ENCODE data around the gene XBP1. TPM values are rescaled to one million over a fixed set of nuclear protein-coding genes. Genes with fewer than 3 reads are reported as not detected.

Gene XBP1
- total RNA-seq, 1 donor from 2014 or later, result 141 TPM

DNA sequence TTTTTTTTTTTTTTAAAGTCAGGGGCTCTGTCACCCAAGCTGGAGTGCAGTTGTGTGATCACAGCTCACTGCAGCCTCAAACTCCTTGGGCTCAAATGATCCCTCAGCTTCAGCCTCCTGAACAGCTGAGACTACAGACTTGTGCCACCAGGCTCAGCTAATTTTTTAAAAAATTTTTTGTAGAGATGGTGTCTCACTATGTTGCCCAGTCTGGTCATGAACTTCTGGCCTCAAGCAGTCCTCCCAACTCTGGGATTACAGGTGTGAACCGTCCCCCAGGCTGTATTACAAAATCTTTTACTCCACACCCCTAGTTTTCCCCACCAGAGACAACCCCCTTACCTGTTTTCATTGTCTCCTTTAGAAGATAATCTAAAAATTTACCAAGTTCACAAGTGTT is 26.0 kb downstream of the XBP1 start:
- H3K27ac ChIP-seq, result peak overlapping the region; percentile 17
- intact Hi-C loops (cut with DNase I), result no loop called here
- H3K4me3 ChIP-seq, result no peak overlapping the region

DNA sequence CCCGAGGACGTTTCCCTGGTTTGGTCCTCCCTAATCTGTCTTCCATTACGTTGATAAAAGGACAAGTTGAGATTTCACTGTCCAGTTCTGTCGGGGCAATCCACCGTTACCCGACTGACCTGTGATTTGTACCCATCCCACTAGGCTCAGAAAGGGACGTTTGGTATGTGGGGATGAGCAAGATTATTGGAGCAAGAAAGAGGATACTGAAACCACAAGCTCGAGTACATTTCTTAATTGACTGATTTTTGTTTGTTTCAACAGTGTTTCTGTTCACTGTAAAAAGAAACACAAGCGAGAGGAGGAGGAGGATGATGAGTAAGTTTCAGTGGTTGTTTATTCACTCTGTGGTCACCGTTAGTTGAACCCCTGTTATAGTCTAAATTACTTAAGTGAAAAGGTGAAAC is 26.9 kb downstream of the XBP1 start:
- TF ChIP-seq POLR2AphosphoS5 (IDR thresholded peaks at IDR 0.05; ENCODE audit: insufficient read depth in 1 of 2, low read depth in 1 of 2) (no peak), POLR2A (IDR thresholded peaks at IDR 0.05) (no peak)
- TF ChIP-seq, protein P1, sequence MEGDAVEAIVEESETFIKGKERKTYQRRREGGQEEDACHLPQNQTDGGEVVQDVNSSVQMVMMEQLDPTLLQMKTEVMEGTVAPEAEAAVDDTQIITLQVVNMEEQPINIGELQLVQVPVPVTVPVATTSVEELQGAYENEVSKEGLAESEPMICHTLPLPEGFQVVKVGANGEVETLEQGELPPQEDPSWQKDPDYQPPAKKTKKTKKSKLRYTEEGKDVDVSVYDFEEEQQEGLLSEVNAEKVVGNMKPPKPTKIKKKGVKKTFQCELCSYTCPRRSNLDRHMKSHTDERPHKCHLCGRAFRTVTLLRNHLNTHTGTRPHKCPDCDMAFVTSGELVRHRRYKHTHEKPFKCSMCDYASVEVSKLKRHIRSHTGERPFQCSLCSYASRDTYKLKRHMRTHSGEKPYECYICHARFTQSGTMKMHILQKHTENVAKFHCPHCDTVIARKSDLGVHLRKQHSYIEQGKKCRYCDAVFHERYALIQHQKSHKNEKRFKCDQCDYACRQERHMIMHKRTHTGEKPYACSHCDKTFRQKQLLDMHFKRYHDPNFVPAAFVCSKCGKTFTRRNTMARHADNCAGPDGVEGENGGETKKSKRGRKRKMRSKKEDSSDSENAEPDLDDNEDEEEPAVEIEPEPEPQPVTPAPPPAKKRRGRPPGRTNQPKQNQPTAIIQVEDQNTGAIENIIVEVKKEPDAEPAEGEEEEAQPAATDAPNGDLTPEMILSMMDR (IDR thresholded peaks at IDR 0.05), result no peak
- intact Hi-C loops (cut with DNase I), result no loop called here
- Histone ChIP-seq H3K4me3 (peak overlapping the region; percentile 76 to 97), H3K27ac (peak overlapping the region; percentile 99), H3K36me3 (peaks cover 0 to 17% of the 10 kb centered on the region in 2 donors), H3K9me3 (no peaks in the 10 kb centered on the region), H3K27me3 (no peaks in the 10 kb centered on the region), H3K4me1 (peaks cover 29% of the 10 kb centered on the region)
- DNase-seq (ENCODE audit: extremely low spot score in 2 of 2), result no peak

More for the DNA sequence above, 26.0 kb downstream of the XBP1 start:
- no peak for DNase-seq (ENCODE audit: extremely low spot score in 2 of 2)
- Histone ChIP-seq H3K27me3 (no peaks in the 10 kb centered on the region), H3K9me3 (no peaks in the 10 kb centered on the region), H3K4me1 (peaks cover 38% of the 10 kb centered on the region), H3K36me3 (peaks cover 0 to 17% of the 10 kb centered on the region in 2 donors)
- TF ChIP-seq, protein P1 (IDR thresholded peaks at IDR 0.05), result no peak

DNA sequence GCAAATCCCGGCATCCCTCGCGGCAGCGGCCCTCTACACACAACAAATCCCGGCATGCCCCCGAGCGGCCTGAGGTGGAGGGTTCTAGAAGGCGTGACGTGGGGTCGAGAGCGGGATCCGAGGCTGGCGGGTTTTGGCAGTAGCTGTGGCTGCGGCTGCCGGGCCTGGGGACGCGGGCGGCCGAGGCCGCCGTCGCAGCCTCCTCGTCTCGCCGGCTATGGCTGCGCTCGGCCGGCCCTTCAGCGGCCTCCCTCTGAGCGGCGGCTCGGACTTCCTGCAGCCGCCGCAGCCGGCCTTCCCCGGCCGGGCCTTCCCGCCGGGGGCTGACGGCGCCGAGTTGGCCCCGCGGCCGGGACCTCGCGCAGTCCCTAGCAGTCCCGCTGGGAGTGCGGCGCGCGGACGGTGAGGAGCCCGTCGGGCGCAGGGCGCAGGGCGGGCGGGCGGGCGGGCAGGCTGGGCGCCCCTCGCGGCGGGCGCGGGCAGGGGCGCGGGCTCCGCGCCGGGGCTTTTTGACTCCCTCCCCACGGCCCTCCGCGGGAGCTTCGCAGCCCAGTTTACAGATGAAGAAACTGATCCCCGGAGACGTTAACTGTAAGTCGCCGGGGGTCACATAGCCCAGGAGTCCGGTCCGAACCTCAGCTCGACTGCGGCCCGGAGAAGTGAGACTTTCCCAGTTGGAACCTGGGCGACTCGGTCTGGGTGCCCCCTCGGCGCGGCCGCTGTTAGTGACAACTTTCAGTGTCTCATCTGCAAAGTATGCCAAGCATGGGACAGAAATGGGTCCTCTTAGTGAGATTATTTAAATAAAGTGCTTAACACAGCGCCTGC is 27.5 kb downstream of the XBP1 start, which contains the start of gene CCDC117:
CCDC117 (plus strand) TSS at position 63 of the 828 bp plus-strand sequence; CDS start at position 218, 155 bp downstream.
- no peaks in the 10 kb centered on the region for H3K27me3 ChIP-seq
- TF ChIP-seq POLR2AphosphoS5 (IDR thresholded peaks at IDR 0.05; ENCODE audit: insufficient read depth in 1 of 2, low read depth in 1 of 2) (peak; percentile 92 to 98), POLR2A (IDR thresholded peaks at IDR 0.05) (peak; percentile 65 to 89)
- TF ChIP-seq, protein P1 (IDR thresholded peaks at IDR 0.05), result no peak
- DNase-seq (ENCODE audit: extremely low spot score in 2 of 2), result peak; percentile 93 to 96
- H3K36me3 ChIP-seq, result peaks cover 0 to 15% of the 10 kb centered on the region in 2 donors
- H3K4me1 ChIP-seq, result peaks cover 28% of the 10 kb centered on the region
- peak within 1 kb of the TSS; percentile 99 for H3K27ac ChIP-seq
- intact Hi-C loops (cut with DNase I), result no loop called here
- H3K4me3 ChIP-seq, result peak within 1 kb of the TSS; percentile 76 to 97
- no peaks in the 10 kb centered on the region for H3K9me3 ChIP-seq

DNA sequence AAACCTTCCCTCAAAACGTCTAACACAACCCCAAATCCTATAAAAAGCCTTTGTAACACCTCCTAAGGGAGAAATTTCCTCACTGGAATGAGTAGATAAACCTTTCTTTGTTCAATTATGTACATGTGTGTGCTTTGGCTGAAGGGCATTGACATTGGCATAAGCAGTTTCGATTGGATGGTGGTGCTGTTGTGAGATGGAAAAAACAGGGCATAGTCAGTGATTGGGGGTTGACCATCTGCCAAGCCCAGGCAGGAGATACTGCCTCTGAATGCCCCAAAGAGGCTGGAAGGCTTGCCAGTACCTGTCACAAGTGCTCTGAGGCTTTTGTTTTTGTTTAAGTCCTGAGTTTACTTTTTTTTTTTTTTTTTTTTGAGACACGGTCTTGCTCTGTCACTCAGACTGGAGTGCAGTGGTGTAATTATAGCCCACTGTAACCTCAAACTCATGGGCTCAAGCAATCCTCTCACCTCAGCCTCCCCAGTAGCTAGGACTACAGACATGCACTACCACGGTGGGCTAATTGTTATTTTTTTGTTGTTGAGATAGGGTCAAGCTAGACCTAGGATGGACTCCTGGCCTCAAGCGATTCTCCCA is 29.1 kb downstream of the XBP1 start:
- Histone ChIP-seq H3K9me3 (no peaks in the 10 kb centered on the region), H3K36me3 (peaks cover 0 to 10% of the 10 kb centered on the region in 2 donors), H3K4me1 (peaks cover 23% of the 10 kb centered on the region), H3K4me3 (no peak overlapping the region), H3K27me3 (no peaks in the 10 kb centered on the region), H3K27ac (no peak overlapping the region)
- intact Hi-C loops (cut with DNase I), result no loop called here
- no peak for TF ChIP-seq POLR2A (IDR thresholded peaks at IDR 0.05)
- no peak for TF ChIP-seq POLR2AphosphoS5 (IDR thresholded peaks at IDR 0.05; ENCODE audit: insufficient read depth in 1 of 2, low read depth in 1 of 2)
- TF ChIP-seq, protein P1 (IDR thresholded peaks at IDR 0.05), result no peak
- DNase-seq (ENCODE audit: extremely low spot score in 2 of 2), result no peak

All from vagina (tissue), 2 donors.